GM23338 (cell line): ENCODE results near the gene CIRBP.

Source experiments
- CREB1 ChIP-seq: fragments of 250-450 bp; sonication (Bioruptor Pico); IDR thresholded peaks from 2 replicates; pipeline ENCODE4 v1.5.0; 2020; ENCODE audit warnings: low read depth, mild to moderate bottlenecking, moderate library complexity
- CTCF ChIP-seq, 2 experiments: fragments of 200-600 bp in 1 of 2; sonication (generic) in 1 of 2; conservative IDR thresholded peaks; 2 replicates each; pipeline versions ENCODE4 v1.5.1 to v1.6.1; 2016 to 2017; ENCODE audit warnings: antibody characterized with exemption in 2 of 2, low read depth in 2 of 2, mild to moderate bottlenecking in 2 of 2, moderate library complexity in 1 of 2
- EZH2 ChIP-seq: fragments of 200-600 bp; sonication (generic); IDR thresholded peaks from one replicate; pipeline ENCODE4 v1.8.0; 2017; ENCODE audit warnings: antibody characterized with exemption, mild to moderate bottlenecking, low read depth; ENCODE audit not compliant: unreplicated experiment
- EZH2phosphoT487 ChIP-seq: fragments of 200-600 bp; sonication (generic); IDR thresholded peaks from one replicate; pipeline ENCODE4 v1.8.1; 2018; ENCODE audit warnings: antibody characterized with exemption; ENCODE audit not compliant: unreplicated experiment
- NANOG ChIP-seq: IDR thresholded peaks from 2 replicates; pipeline ENCODE4 v1.6.1; 2016; ENCODE audit warnings: antibody characterized with exemption, borderline replicate concordance
- POLR2AphosphoS5 ChIP-seq: IDR thresholded peaks from 2 replicates; pipeline ENCODE4 v1.6.1; 2016; ENCODE audit warnings: antibody characterized with exemption, low read depth
- REST ChIP-seq: IDR thresholded peaks from one replicate; pipeline ENCODE4 v1.6.1; 2018; ENCODE audit warnings: antibody characterized with exemption; ENCODE audit not compliant: unreplicated experiment
- ZNF331 ChIP-seq: fragments of 250-450 bp; sonication (Bioruptor Pico); IDR thresholded peaks from 2 replicates; pipeline ENCODE4 v1.5.0; 2020; ENCODE audit warnings: low read depth, mild to moderate bottlenecking, moderate library complexity

GRCh38 chr19:1272423-1273262 is 3.5 kb downstream of the CIRBP start:
- TF ChIP-seq EZH2, result no peak
- no peak for TF ChIP-seq CTCF (conservative IDR thresholded peaks at IDR 0.05; ENCODE audit: low read depth in 2 of 2)
- no peak for TF ChIP-seq ZNF331 (CRISPR knock-in tag)
- no peak for TF ChIP-seq EZH2phosphoT487
- no peak for TF ChIP-seq REST
- TF ChIP-seq POLR2AphosphoS5, result no peak
- no peak for TF ChIP-seq CREB1 (CRISPR knock-in tag)
- no peak for TF ChIP-seq NANOG
